HepG2 (cell line): ENCODE data around the gene TMPO. TPM values are rescaled to one million over a fixed set of nuclear protein-coding genes. Genes with fewer than 3 reads are reported as not detected.

ENCODE experiments used
- BORCS8-MEF2B ChIP-seq: sonication (generic); formaldehyde crosslinking; IDR thresholded peaks from 2 replicates; pipeline ENCODE4 v1.8.0; 2022; ENCODE audit warnings: mild to moderate bottlenecking, missing genetic modification reagents
- HOXA5 ChIP-seq: sonication (generic); formaldehyde crosslinking; IDR thresholded peaks from 2 replicates; pipeline ENCODE4 v1.4.0; 2020; ENCODE audit warnings: missing genetic modification reagents
- MAZ ChIP-seq, 2 experiments: sonication (generic) in 1 of 2; formaldehyde crosslinking in 1 of 2; IDR thresholded peaks; 2 replicates each; pipeline versions ENCODE4 v1.5.0 to v1.6.1; 2012 to 2020; ENCODE audit warnings: low read depth in 2 of 2, mild to moderate bottlenecking in 2 of 2, borderline replicate concordance in 1 of 2, improper control_type of control experiment in 1 of 2, low read length in 1 of 2, missing genetic modification reagents in 1 of 2, moderate library complexity in 1 of 2
- SAP130 ChIP-seq: IDR thresholded peaks from 2 replicates; pipeline ENCODE4 v1.6.1; 2016; ENCODE audit warnings: low read depth
- SMYD3 ChIP-seq: sonication (generic); formaldehyde crosslinking; IDR thresholded peaks from 2 replicates; pipeline ENCODE4 v1.8.1; 2023; ENCODE audit warnings: mild to moderate bottlenecking, missing genetic modification reagents
- SRY ChIP-seq: sonication (generic); formaldehyde crosslinking; IDR thresholded peaks from 2 replicates; pipeline ENCODE4 v1.8.0; 2022; ENCODE audit warnings: mild to moderate bottlenecking, missing genetic modification reagents
- ZFP36 ChIP-seq: fragments of 150-350 bp; IDR thresholded peaks from 2 replicates; pipeline ENCODE4 v1.6.1; 2018; ENCODE audit warnings: borderline replicate concordance, low read length, low read depth; ENCODE audit not compliant: partially characterized antibody
- ZNF562 ChIP-seq: sonication (generic); formaldehyde crosslinking; IDR thresholded peaks from 2 replicates; pipeline ENCODE4 v1.8.0; 2022; ENCODE audit warnings: missing genetic modification reagents, borderline replicate concordance
- polyA plus RNA-seq, 8 experiments: library from polyadenylated mRNA; depleted of rRNA in 3 of 8; stranded (reverse) in 7 of 8; unstranded in 1 of 8; fragments of >200 nt; fragmentation: Illumina TruSeq in 4 of 8; extraction: Trizol in 4 of 8; gene quantifications; 2 replicates each; pipeline versions ENCODE4 v1.2.1 to v1.2.3, GENCODE V29; 2011 to 2016; ENCODE audit warnings: low read depth in 4 of 8, missing spikeins in 1 of 8, mixed read lengths in 1 of 8; ENCODE audit not compliant: insufficient read depth in 1 of 8
- total RNA-seq, 5 experiments: library from RNA; depleted of rRNA; stranded (reverse); fragments of >200 nt; fragmentation: Illumina TruSeq; extraction: Trizol; gene quantifications; 2 replicates each; pipeline ENCODE4 v1.2.3, GENCODE V29; 2016; ENCODE audit warnings: low read depth in 1 of 5
- TF ChIP-seq, protein P1 (sequence below): IDR thresholded peaks from 2 replicates; pipeline ENCODE4 v1.4.0; 2020; ENCODE audit warnings: mild to moderate bottlenecking, missing genetic modification reagents
- TF ChIP-seq, protein P2 (sequence below): sonication (generic); formaldehyde crosslinking; IDR thresholded peaks from 2 replicates; pipeline ENCODE4 v1.4.0; 2020; ENCODE audit warnings: mild to moderate bottlenecking, missing genetic modification reagents, borderline replicate concordance
- TF ChIP-seq, protein P3 (sequence below): sonication (generic); formaldehyde crosslinking; IDR thresholded peaks from 2 replicates; pipeline ENCODE4 v1.5.1; 2020; ENCODE audit warnings: missing genetic modification reagents, mild to moderate bottlenecking, borderline replicate concordance
- TF ChIP-seq, protein P4 (sequence below): sonication (generic); formaldehyde crosslinking; IDR thresholded peaks from 2 replicates; pipeline ENCODE4; 2020; ENCODE audit warnings: missing genetic modification reagents, mild to moderate bottlenecking, borderline replicate concordance

The TMPO gene
- total and polyA plus RNA-seq, 2 of the 13 experiments (the other 11 are each of a cell fraction or from before 2014, with no cell fraction given), result 24.2 to 167 TPM

- TF ChIP-seq, protein P1, sequence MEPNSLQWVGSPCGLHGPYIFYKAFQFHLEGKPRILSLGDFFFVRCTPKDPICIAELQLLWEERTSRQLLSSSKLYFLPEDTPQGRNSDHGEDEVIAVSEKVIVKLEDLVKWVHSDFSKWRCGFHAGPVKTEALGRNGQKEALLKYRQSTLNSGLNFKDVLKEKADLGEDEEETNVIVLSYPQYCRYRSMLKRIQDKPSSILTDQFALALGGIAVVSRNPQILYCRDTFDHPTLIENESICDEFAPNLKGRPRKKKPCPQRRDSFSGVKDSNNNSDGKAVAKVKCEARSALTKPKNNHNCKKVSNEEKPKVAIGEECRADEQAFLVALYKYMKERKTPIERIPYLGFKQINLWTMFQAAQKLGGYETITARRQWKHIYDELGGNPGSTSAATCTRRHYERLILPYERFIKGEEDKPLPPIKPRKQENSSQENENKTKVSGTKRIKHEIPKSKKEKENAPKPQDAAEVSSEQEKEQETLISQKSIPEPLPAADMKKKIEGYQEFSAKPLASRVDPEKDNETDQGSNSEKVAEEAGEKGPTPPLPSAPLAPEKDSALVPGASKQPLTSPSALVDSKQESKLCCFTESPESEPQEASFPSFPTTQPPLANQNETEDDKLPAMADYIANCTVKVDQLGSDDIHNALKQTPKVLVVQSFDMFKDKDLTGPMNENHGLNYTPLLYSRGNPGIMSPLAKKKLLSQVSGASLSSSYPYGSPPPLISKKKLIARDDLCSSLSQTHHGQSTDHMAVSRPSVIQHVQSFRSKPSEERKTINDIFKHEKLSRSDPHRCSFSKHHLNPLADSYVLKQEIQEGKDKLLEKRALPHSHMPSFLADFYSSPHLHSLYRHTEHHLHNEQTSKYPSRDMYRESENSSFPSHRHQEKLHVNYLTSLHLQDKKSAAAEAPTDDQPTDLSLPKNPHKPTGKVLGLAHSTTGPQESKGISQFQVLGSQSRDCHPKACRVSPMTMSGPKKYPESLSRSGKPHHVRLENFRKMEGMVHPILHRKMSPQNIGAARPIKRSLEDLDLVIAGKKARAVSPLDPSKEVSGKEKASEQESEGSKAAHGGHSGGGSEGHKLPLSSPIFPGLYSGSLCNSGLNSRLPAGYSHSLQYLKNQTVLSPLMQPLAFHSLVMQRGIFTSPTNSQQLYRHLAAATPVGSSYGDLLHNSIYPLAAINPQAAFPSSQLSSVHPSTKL (CRISPR knock-in tag), result peak; percentile 29; the same call in 1 of the 2 replicates
- TF ChIP-seq SMYD3 (CRISPR knock-in tag) (no peak; the same call in 1 of the 2 replicates), BORCS8-MEF2B (CRISPR knock-in tag) (peak; percentile 46; the same call in 1 of the 2 replicates), HOXA5 (CRISPR knock-in tag) (peak; percentile 59; the same call in 1 of the 2 replicates), SAP130 (peak; percentile 73), ZNF562 (CRISPR knock-in tag) (no peak), ZFP36 (peak; percentile 8), MAZ (IDR thresholded peaks at IDR 0.05; ENCODE audit: borderline replicate concordance, low read depth, low read length) (peak; percentile 50; the same call in 1 of the 2 replicates), MAZ (CRISPR knock-in tag; IDR thresholded peaks at IDR 0.05; ENCODE audit: low read depth) (no peak; the same call in 1 of the 2 replicates), SRY (peak; percentile 67; the same call in 1 of the 2 replicates)
- TF ChIP-seq, protein P2, sequence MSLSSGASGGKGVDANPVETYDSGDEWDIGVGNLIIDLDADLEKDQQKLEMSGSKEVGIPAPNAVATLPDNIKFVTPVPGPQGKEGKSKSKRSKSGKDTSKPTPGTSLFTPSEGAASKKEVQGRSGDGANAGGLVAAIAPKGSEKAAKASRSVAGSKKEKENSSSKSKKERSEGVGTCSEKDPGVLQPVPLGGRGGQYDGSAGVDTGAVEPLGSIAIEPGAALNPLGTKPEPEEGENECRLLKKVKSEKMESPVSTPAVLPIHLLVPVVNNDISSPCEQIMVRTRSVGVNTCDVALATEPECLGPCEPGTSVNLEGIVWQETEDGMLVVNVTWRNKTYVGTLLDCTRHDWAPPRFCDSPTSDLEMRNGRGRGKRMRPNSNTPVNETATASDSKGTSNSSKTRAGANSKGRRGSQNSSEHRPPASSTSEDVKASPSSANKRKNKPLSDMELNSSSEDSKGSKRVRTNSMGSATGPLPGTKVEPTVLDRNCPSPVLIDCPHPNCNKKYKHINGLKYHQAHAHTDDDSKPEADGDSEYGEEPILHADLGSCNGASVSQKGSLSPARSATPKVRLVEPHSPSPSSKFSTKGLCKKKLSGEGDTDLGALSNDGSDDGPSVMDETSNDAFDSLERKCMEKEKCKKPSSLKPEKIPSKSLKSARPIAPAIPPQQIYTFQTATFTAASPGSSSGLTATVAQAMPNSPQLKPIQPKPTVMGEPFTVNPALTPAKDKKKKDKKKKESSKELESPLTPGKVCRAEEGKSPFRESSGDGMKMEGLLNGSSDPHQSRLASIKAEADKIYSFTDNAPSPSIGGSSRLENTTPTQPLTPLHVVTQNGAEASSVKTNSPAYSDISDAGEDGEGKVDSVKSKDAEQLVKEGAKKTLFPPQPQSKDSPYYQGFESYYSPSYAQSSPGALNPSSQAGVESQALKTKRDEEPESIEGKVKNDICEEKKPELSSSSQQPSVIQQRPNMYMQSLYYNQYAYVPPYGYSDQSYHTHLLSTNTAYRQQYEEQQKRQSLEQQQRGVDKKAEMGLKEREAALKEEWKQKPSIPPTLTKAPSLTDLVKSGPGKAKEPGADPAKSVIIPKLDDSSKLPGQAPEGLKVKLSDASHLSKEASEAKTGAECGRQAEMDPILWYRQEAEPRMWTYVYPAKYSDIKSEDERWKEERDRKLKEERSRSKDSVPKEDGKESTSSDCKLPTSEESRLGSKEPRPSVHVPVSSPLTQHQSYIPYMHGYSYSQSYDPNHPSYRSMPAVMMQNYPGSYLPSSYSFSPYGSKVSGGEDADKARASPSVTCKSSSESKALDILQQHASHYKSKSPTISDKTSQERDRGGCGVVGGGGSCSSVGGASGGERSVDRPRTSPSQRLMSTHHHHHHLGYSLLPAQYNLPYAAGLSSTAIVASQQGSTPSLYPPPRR, result 0 out of 2 replicates have a peak, but pooled peaks have one; percentile 42
- TF ChIP-seq, protein P3, sequence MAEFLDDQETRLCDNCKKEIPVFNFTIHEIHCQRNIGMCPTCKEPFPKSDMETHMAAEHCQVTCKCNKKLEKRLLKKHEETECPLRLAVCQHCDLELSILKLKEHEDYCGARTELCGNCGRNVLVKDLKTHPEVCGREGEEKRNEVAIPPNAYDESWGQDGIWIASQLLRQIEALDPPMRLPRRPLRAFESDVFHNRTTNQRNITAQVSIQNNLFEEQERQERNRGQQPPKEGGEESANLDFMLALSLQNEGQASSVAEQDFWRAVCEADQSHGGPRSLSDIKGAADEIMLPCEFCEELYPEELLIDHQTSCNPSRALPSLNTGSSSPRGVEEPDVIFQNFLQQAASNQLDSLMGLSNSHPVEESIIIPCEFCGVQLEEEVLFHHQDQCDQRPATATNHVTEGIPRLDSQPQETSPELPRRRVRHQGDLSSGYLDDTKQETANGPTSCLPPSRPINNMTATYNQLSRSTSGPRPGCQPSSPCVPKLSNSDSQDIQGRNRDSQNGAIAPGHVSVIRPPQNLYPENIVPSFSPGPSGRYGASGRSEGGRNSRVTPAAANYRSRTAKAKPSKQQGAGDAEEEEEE (CRISPR knock-in tag), result 0 out of 2 replicates have a peak, but pooled peaks have one; percentile 9
- TF ChIP-seq, protein P4, sequence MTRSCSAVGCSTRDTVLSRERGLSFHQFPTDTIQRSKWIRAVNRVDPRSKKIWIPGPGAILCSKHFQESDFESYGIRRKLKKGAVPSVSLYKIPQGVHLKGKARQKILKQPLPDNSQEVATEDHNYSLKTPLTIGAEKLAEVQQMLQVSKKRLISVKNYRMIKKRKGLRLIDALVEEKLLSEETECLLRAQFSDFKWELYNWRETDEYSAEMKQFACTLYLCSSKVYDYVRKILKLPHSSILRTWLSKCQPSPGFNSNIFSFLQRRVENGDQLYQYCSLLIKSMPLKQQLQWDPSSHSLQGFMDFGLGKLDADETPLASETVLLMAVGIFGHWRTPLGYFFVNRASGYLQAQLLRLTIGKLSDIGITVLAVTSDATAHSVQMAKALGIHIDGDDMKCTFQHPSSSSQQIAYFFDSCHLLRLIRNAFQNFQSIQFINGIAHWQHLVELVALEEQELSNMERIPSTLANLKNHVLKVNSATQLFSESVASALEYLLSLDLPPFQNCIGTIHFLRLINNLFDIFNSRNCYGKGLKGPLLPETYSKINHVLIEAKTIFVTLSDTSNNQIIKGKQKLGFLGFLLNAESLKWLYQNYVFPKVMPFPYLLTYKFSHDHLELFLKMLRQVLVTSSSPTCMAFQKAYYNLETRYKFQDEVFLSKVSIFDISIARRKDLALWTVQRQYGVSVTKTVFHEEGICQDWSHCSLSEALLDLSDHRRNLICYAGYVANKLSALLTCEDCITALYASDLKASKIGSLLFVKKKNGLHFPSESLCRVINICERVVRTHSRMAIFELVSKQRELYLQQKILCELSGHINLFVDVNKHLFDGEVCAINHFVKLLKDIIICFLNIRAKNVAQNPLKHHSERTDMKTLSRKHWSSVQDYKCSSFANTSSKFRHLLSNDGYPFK (CRISPR knock-in tag), result peak; percentile 89; the same call in 1 of the 2 replicates
Measured at GRCh38 chr12:98503592-98504367, 11.6 kb upstream of the TMPO start (continued).
